H1 (cell line): ENCODE data around the gene TASP1. TPM values are rescaled to one million over a fixed set of nuclear protein-coding genes. Genes with fewer than 3 reads are reported as not detected.

Source experiments
- CTCF ChIA-PET: fragments of 300-600 bp; sonication (Branson Sonifier 250); formaldehyde crosslinking; loops from one replicate; lab custom pipeline; 2021; ENCODE audit not compliant: partially characterized antibody; lab: Charles Lee
- POLR2A ChIA-PET: fragments of 300-600 bp; sonication (Branson Sonifier 250); formaldehyde crosslinking; loops from one replicate; lab custom pipeline; 2021; ENCODE audit warnings: inconsistent platforms; ENCODE audit not compliant: partially characterized antibody; lab: Charles Lee
- DNase-seq, 2 experiments: peaks; one replicate each; pipeline versions ENCODE4 v3.0.0 to v3.0.0-alpha.2; 2010 to 2022; ENCODE audit warnings: low spot score in 2 of 2, low read depth in 1 of 2, mixed read lengths in 1 of 2
- FAIRE-seq: peaks from 2 replicates; lab custom pipeline; 2011; peaks lifted over from hg19 to GRCh38; lab: Jason Lieb, UNC
- H2AFZ ChIP-seq: 2 replicates; pipeline ENCODE4 v1.8.1; 2012; ENCODE audit warnings: low read length, inconsistent platforms
- H2AK5ac ChIP-seq: 2 replicates; pipeline ENCODE4 v1.6.1; 2013; ENCODE audit warnings: low read depth, low read length
- H2BK120ac ChIP-seq: replicated peaks from 2 replicates; pipeline ENCODE3; 2013; ENCODE audit warnings: low read depth, low read length, inconsistent platforms
- H2BK12ac ChIP-seq: 2 replicates; pipeline ENCODE4 v1.6.1; 2013; ENCODE audit warnings: low read depth, low read length
- H2BK15ac ChIP-seq: 2 replicates; pipeline ENCODE4 v1.6.1; 2013; ENCODE audit warnings: low read length
- H2BK20ac ChIP-seq: 2 replicates; pipeline ENCODE4 v1.6.1; 2013; ENCODE audit warnings: low read length
- H2BK5ac ChIP-seq: 2 replicates; pipeline ENCODE4 v1.6.1; 2013; ENCODE audit warnings: low read depth, low read length
- H3K14ac ChIP-seq: 2 replicates; pipeline ENCODE4 v1.6.1; 2013; ENCODE audit warnings: inconsistent platforms; ENCODE audit not compliant: insufficient read length
- H3K18ac ChIP-seq: 2 replicates; pipeline ENCODE4 v1.6.1; 2013; ENCODE audit warnings: low read length; ENCODE audit errors: extremely low read depth
- H3K23ac ChIP-seq: 2 replicates; pipeline ENCODE4 v1.6.1; 2013; ENCODE audit warnings: inconsistent platforms; ENCODE audit not compliant: insufficient read length
- H3K23me2 ChIP-seq: 2 replicates; pipeline ENCODE4 v1.6.1; 2013; ENCODE audit warnings: low read depth, low read length
- H3K27ac ChIP-seq: 2 replicates; pipeline ENCODE4 v1.6.1; 2011; ENCODE audit warnings: low read depth, low read length, inconsistent platforms
- H3K27me3 ChIP-seq, 4 experiments: replicated peaks in 1 of 4; 1 replicate in 1 of 4; 2 replicates in 3 of 4; pipeline versions ENCODE4 v1.6.1 to v1.8.1; 2011 to 2013; ENCODE audit warnings: low read length in 3 of 4, mild to moderate bottlenecking in 3 of 4, inconsistent platforms in 2 of 4, mixed read lengths in 2 of 4, moderate library complexity in 1 of 4; ENCODE audit not compliant: control insufficient read depth in 3 of 4, insufficient read depth in 3 of 4; ENCODE audit errors: extremely low read depth in 1 of 4
- H3K36me3 ChIP-seq, 4 experiments: 2 replicates each; pipeline versions ENCODE4 v1.6.1 to v1.8.1; 2011 to 2013; ENCODE audit warnings: mild to moderate bottlenecking in 4 of 4, low read length in 3 of 4, moderate library complexity in 2 of 4, control low read depth in 1 of 4, inconsistent platforms in 1 of 4; ENCODE audit not compliant: insufficient read depth in 4 of 4, control insufficient read depth in 2 of 4
- H3K4ac ChIP-seq: replicated peaks from 2 replicates; pipeline ENCODE3; 2013; ENCODE audit warnings: low read length, low read depth, mixed read lengths, inconsistent platforms; ENCODE audit not compliant: insufficient read length
- H3K4me1 ChIP-seq, 4 experiments: replicated peaks in 1 of 4; 1 replicate in 1 of 4; 2 replicates in 3 of 4; pipeline versions ENCODE4 v1.6.1 to v1.8.1; 2011 to 2013; ENCODE audit warnings: low read length in 3 of 4, inconsistent platforms in 2 of 4, mixed read lengths in 1 of 4; ENCODE audit not compliant: insufficient read depth in 4 of 4, control insufficient read depth in 3 of 4
- H3K4me2 ChIP-seq, 2 experiments: 2 replicates each; pipeline versions ENCODE4 v1.6.1 to v1.8.1; 2011 to 2013; ENCODE audit warnings: low read depth in 2 of 2, low read length in 2 of 2, control low read depth in 1 of 2, inconsistent platforms in 1 of 2, mild to moderate bottlenecking in 1 of 2; ENCODE audit not compliant: insufficient read depth in 1 of 2
- H3K4me3 ChIP-seq, 4 experiments: fragments of 200-600, 300-600 bp in 1 of 4; sonication (generic), shearing (Covaris generic), sonication (Bioruptor Twin) in 1 of 4; 2 replicates each; pipeline versions ENCODE4 v1.5.1 to v1.8.1; 2011 to 2016; ENCODE audit warnings: low read length in 4 of 4, low read depth in 3 of 4, control low read depth in 2 of 4, inconsistent platforms in 2 of 4, mild to moderate bottlenecking in 2 of 4, mixed read lengths in 1 of 4, moderate library complexity in 1 of 4; ENCODE audit not compliant: insufficient read depth in 2 of 4; ENCODE audit errors: extremely low read depth in 1 of 4
- H3K56ac ChIP-seq: replicated peaks from 2 replicates; pipeline ENCODE3; 2013; ENCODE audit warnings: low read depth, mild to moderate bottlenecking, mixed read lengths, low read length, inconsistent platforms; ENCODE audit not compliant: insufficient read length
- H3K79me1 ChIP-seq: 2 replicates; pipeline ENCODE4 v1.6.1; 2013; ENCODE audit warnings: low read depth, low read length, control low read depth
- H3K79me2 ChIP-seq, 2 experiments: 2 replicates each; pipeline versions ENCODE4 v1.6.1 to v1.8.1; 2012 to 2013; ENCODE audit warnings: low read length in 2 of 2, mild to moderate bottlenecking in 2 of 2, inconsistent platforms in 1 of 2; ENCODE audit not compliant: insufficient read depth in 2 of 2, control insufficient read depth in 1 of 2
- H3K9ac ChIP-seq, 4 experiments: replicated peaks in 1 of 4; 1 replicate in 1 of 4; 2 replicates in 3 of 4; pipeline versions ENCODE4 v1.6.1 to v1.8.1; 2011 to 2013; ENCODE audit warnings: low read depth in 3 of 4, low read length in 3 of 4, control low read depth in 2 of 4, mild to moderate bottlenecking in 2 of 4, moderate library complexity in 2 of 4, inconsistent platforms in 1 of 4; ENCODE audit errors: extremely low read depth in 1 of 4
- H3K9me3 ChIP-seq, 2 experiments: 2 replicates each; pipeline versions ENCODE4 v1.6.1 to v1.8.1; 2012 to 2013; ENCODE audit warnings: mild to moderate bottlenecking in 2 of 2, moderate library complexity in 2 of 2, control low read depth in 1 of 2, inconsistent platforms in 1 of 2, low read depth in 1 of 2, low read length in 1 of 2, mixed read lengths in 1 of 2; ENCODE audit not compliant: insufficient read depth in 2 of 2
- H4K20me1 ChIP-seq, 2 experiments: replicated peaks in 1 of 2; 2 replicates each; pipeline versions ENCODE3 to v1.8.1; 2011 to 2013; ENCODE audit warnings: inconsistent platforms in 2 of 2, low read length in 2 of 2, mild to moderate bottlenecking in 1 of 2; ENCODE audit not compliant: insufficient read depth in 2 of 2, control insufficient read depth in 1 of 2
- H4K5ac ChIP-seq: 2 replicates; pipeline ENCODE4 v1.6.1; 2013; ENCODE audit warnings: low read length, low read depth, mixed read lengths, inconsistent platforms; ENCODE audit not compliant: insufficient read length
- H4K8ac ChIP-seq: 2 replicates; pipeline ENCODE4 v1.8.0; 2013; ENCODE audit warnings: mild to moderate bottlenecking, moderate library complexity, low read length, inconsistent platforms; ENCODE audit not compliant: insufficient read depth; ENCODE audit errors: extremely low read depth
- H4K91ac ChIP-seq: replicated peaks from 2 replicates; pipeline ENCODE3; 2013; ENCODE audit warnings: low read length, mixed read lengths, inconsistent platforms; ENCODE audit not compliant: insufficient read length
- CBX5 ChIP-seq: fragments of 300-800, 300-1000 bp; sonication (generic); IDR thresholded peaks from 2 replicates; pipeline ENCODE4 v1.7.1; 2016; ENCODE audit warnings: antibody characterized with exemption, low read length, low read depth
- CTBP2 ChIP-seq: IDR thresholded peaks from 2 replicates; pipeline ENCODE4 v1.7.0; 2011; ENCODE audit warnings: borderline replicate concordance, mild to moderate bottlenecking, moderate library complexity, mixed read lengths, low read length; ENCODE audit not compliant: insufficient read depth, insufficient read length
- USF2 ChIP-seq: IDR thresholded peaks from 2 replicates; pipeline ENCODE4 v1.6.1; 2011; ENCODE audit warnings: low read length, improper control_type of control experiment
- WGBS, 2 experiments: shearing (Covaris generic) in 1 of 2; methylation state at CpG; one replicate each; pipeline versions ENCODE4 v1.1.6 to v1.1.7; 2013 to 2015; ENCODE audit warnings: low lambda C conversion rate in 2 of 2, mixed read lengths in 2 of 2, inconsistent platforms in 1 of 2, low coverage in 1 of 2, missing lambda C conversion rate in 1 of 2; ENCODE audit not compliant: insufficient replicate concordance in 2 of 2, insufficient coverage in 1 of 2, insufficient read length in 1 of 2; ENCODE audit errors: extremely low coverage in 1 of 2, missing lambda C conversion rate in 1 of 2; 5-methylcytosine and 5-hydroxymethylcytosine counted together
- polyA plus RNA-seq, 7 experiments: library from polyadenylated mRNA; depleted of rRNA in 3 of 7; stranded (reverse) in 5 of 7; unstranded in 2 of 7; fragments of >200 nt in 5 of 7; fragments of 200-250 nt in 2 of 7; gene quantifications; 1 replicate in 5 of 7; 2 replicates in 1 of 7; 4 replicates in 1 of 7; pipeline versions ENCODE4 v1.2.1 to v1.2.3, GENCODE V29; 2011 to 2013; ENCODE audit warnings: missing spikeins in 2 of 7, mixed read lengths in 2 of 7
- total RNA-seq: library from RNA; stranded (reverse); fragmentation: NEBNext Ultra II Directional; extraction: Animal tissue kit (Norgen Biotek cat#: 25700); gene quantifications from 2 replicates; pipeline ENCODE4 v1.2.1, GENCODE V29; 2021

TASP1 gene
- total and polyA plus RNA-seq, 2 of the 8 experiments (the other 6 are each of a cell fraction or from before 2014, with no cell fraction given), result 4.5 to 10.9 TPM

GRCh38 chr20:13464702-13465101, 174.0 kb downstream of the TASP1 start:
- no peaks in the 10 kb centered on the region for H3K79me2 ChIP-seq
- no peak overlapping the region for H4K5ac ChIP-seq
- no peaks in the 10 kb centered on the region for H3K4me1 ChIP-seq
- H3K4ac ChIP-seq, result no peak overlapping the region
- H2BK15ac ChIP-seq, result no peak overlapping the region
- no peaks in the 10 kb centered on the region for H3K9me3 ChIP-seq
- H3K79me1 ChIP-seq, result no peaks in the 10 kb centered on the region
- H3K56ac ChIP-seq, result no peak overlapping the region
- no peak overlapping the region for H2BK5ac ChIP-seq
- no peak overlapping the region for H3K14ac ChIP-seq
- H2BK12ac ChIP-seq, result no peak overlapping the region
- H2BK20ac ChIP-seq, result no peak overlapping the region
- no peak overlapping the region for H2AFZ ChIP-seq
- no peak overlapping the region for H2AK5ac ChIP-seq
- H3K23ac ChIP-seq, result no peak overlapping the region
- H3K27me3 ChIP-seq, result no peaks in the 10 kb centered on the region
- H3K23me2 ChIP-seq, result no peaks in the 10 kb centered on the region; the same call in 1 of the 2 replicates
- no peak overlapping the region for H3K18ac ChIP-seq
- no peak for FAIRE-seq
- H4K91ac ChIP-seq, result no peak overlapping the region
- ChIA-PET POLR2A (no interaction called here), CTCF (no interaction called here)
- DNase-seq, result no peak
- no peak for TF ChIP-seq USF2
- TF ChIP-seq CTBP2, result no peak
- TF ChIP-seq CBX5, result no peak
- no peak overlapping the region for H2BK120ac ChIP-seq
- no peak overlapping the region for H3K27ac ChIP-seq
- H4K8ac ChIP-seq, result no peak overlapping the region
- H3K36me3 ChIP-seq, result no peaks in the 10 kb centered on the region
- H3K4me2 ChIP-seq, result no peak overlapping the region
- 89% methylated on average over 3 of the region's 3 CpGs; no CpG with 5 or more reads in 1 of the 2 experiments for whole genome bisulfite sequencing, 2 experiments
- no peaks in the 10 kb centered on the region for H4K20me1 ChIP-seq
- H3K4me3 ChIP-seq, result no peak overlapping the region
- no peak overlapping the region for H3K9ac ChIP-seq
